Pancreas (tissue), 10 donors: ENCODE measurements around the gene CCDC51. TPM values are rescaled to one million over a fixed set of nuclear protein-coding genes. Genes with fewer than 3 reads are reported as not detected.
A peak's percentile ranks its signal among the peaks of the same experiment; 100 is the strongest.

Source experiments
- ATAC-seq, 4 donors: fragments of 200-7000 bp; cut with Tn5 transposase; one replicate each; pipeline versions ENCODE4 v1.8.0 to v1.9.1; 2020; ENCODE audit warnings: mild to moderate bottlenecking in 4 of 4, moderate library complexity in 4 of 4
- DNase-seq, 6 donors: peaks; one replicate each; pipeline ENCODE4 v3.0.0-alpha.2; 2020
- FAIRE-seq: peaks from 2 replicates; lab custom pipeline; 2012; peaks lifted over from hg19 to GRCh38; lab: Jason Lieb, UNC
- H3K27ac ChIP-seq, 4 donors: fragments of 200-600 bp; sonication (generic); 1 replicate in 3 of 4; 2 replicates in 1 of 4; pipeline versions ENCODE4 v1.5.0 to v1.8.0; 2020
- H3K27me3 ChIP-seq, 4 donors: fragments of 200-600 bp; one replicate each; pipeline ENCODE4 v1.8.0; 2021
- H3K36me3 ChIP-seq, 3 donors: fragments of 200-600 bp; sonication (generic) in 1 of 3; one replicate each; pipeline versions ENCODE4 v1.5.0 to v1.8.0; 2020 to 2021
- H3K4me1 ChIP-seq, 3 donors: fragments of 200-600 bp; one replicate each; pipeline ENCODE4 v1.8.0; 2021
- H3K4me3 ChIP-seq, 4 donors: fragments of 200-600 bp; sonication (generic) in 2 of 4; one replicate each; pipeline versions ENCODE4 v1.5.0 to v1.8.0; 2020 to 2021
- H3K9me3 ChIP-seq, 4 donors: fragments of 200-600 bp; one replicate each; pipeline ENCODE4 v1.8.0; 2021
- CTCF ChIP-seq, 4 donors: fragments of 200-600 bp; sonication (generic) in 3 of 4; IDR thresholded peaks; one replicate each; pipeline versions ENCODE4 v1.5.0 to v1.8.0; 2021; ENCODE audit warnings: antibody characterized with exemption in 4 of 4
- WGBS, 2 donors: extraction: QIAGEN DNeasy Blood & Tissue Kit; methylation state at CpG; one replicate each; pipeline ENCODE4 v1.1.7; 2013; 5-methylcytosine and 5-hydroxymethylcytosine counted together
- intact Hi-C, 3 donors: fragments of 100-400 bp; cut with DNase I; formaldehyde crosslinking; loops; one replicate each; pipeline versions ENCODE4 v1.11.1 to v1.14.2; 2022
- polyA plus RNA-seq, 2 donors: library from polyadenylated mRNA; stranded (reverse); fragments of 200-250 nt; gene quantifications; one replicate each; pipeline ENCODE4 v1.2.3, GENCODE V29; 2013
- total RNA-seq, 6 donors: library from RNA; stranded (reverse); fragmentation: NEBNext Ultra II Directional in 4 of 6; extraction: Animal tissue kit (Norgen Biotek cat#: 25700) in 4 of 6; gene quantifications; one replicate each; pipeline versions ENCODE4 v1.2.1 to v1.2.4, GENCODE V29; 2021 to 2023
- donor health status: healthy with polysubstance abuse.
- donor health status: DM: no; HTN: no; CAD: no; lungs with moderate emphysema.
- donor health status: DM: no; HTN: no; CAD: no.
- donor health status: control.
- donor health status: control.
- donor health status: Bipolar disorder and iron deficiency.
- donor health status: DM: yes; HTN: yes; CAD: no.
- donor health status: DM: no; HTN: no; CAD: no.
- donor health status: DM: no; HTN: no; CAD: no.
- donor health status: DM: yes; HTN: yes; CAD: no.

Gene CCDC51
- total and polyA plus RNA-seq, 8 donors = 1.6 to 5.8 (median 3.3) TPM

- peaks cover 3 to 17% (median 9%) of the 10 kb centered on the region in 3 donors for H3K4me1 ChIP-seq
These were observed 11.8 kb downstream of the CCDC51 start for GRCh38 chr3:48428088-48428571.

GRCh38 chr3:48427630-48427962 lies 12.3 kb downstream of the CCDC51 start:
- Histone ChIP-seq H3K27ac (peak overlapping the region; percentile 90 to 95 (median 93)), H3K9me3 (no peaks in the 10 kb centered on the region), H3K27me3 (no peaks in the 10 kb centered on the region), H3K36me3 (peaks cover 0 to 8% (median 0%) of the 10 kb centered on the region in 3 donors), H3K4me1 (peaks cover 3 to 17% (median 9%) of the 10 kb centered on the region in 3 donors), H3K4me3 (peak overlapping the region in 2 of 4 donors; percentile 86 to 87)
- WGBS, 2 donors = 63 to 67% methylated on average over 9 of the region's 9 CpGs
- TF ChIP-seq CTCF (IDR thresholded peaks at IDR 0.05) = no peak
- ATAC-seq (no peak), FAIRE-seq (no peak), DNase-seq (peak in 3 of 6 donors; percentile 27 to 55 (median 48))
- intact Hi-C loops = no loop called here

More at GRCh38 chr3:48428088-48428571, 11.8 kb downstream of the CCDC51 start:
- Histone ChIP-seq H3K27me3 (no peaks in the 10 kb centered on the region), H3K36me3 (peaks cover 0 to 9% (median 0%) of the 10 kb centered on the region in 3 donors), H3K4me3 (peak overlapping the region; percentile 68 to 87 (median 85)), H3K27ac (peak overlapping the region; percentile 90 to 95 (median 93)), H3K9me3 (no peaks in the 10 kb centered on the region)
- TF ChIP-seq CTCF (IDR thresholded peaks at IDR 0.05) = no peak
- FAIRE-seq (no peak), DNase-seq (peak in 1 of 6 donors; percentile 53), ATAC-seq (no peak)
- intact Hi-C loops = no loop called here
- 9 to 13% methylated on average over 7 of the region's 7 CpGs for WGBS, 2 donors

GRCh38 chr3:48426944-48427629 lies 12.8 kb downstream of the CCDC51 start:
- Histone ChIP-seq H3K36me3 (peaks cover 0 to 5% (median 0%) of the 10 kb centered on the region in 3 donors), H3K27ac (peak overlapping the region; percentile 90 to 95 (median 93)), H3K9me3 (no peaks in the 10 kb centered on the region), H3K4me3 (peak overlapping the region in 2 of 4 donors; percentile 86 to 87), H3K27me3 (no peaks in the 10 kb centered on the region), H3K4me1 (peaks cover 3 to 17% (median 9%) of the 10 kb centered on the region in 3 donors)
- FAIRE-seq (no peak), ATAC-seq (no peak), DNase-seq (peak in 1 of 6 donors; percentile 15)
- intact Hi-C loops = no loop called here
- 48 to 54% methylated on average over 8 of the region's 8 CpGs for WGBS, 2 donors
- TF ChIP-seq CTCF (IDR thresholded peaks at IDR 0.05) = no peak

- H3K27ac ChIP-seq = peak overlapping the region; percentile 46 to 95 (median 90)
- ATAC-seq (no peak), DNase-seq (peak in 2 of 6 donors; percentile 33 to 56), FAIRE-seq (no peak)
- peak overlapping the region in 2 of 4 donors; percentile 14 to 86 for H3K4me3 ChIP-seq
- 39 to 42% methylated on average over 11 of the region's 11 CpGs for WGBS, 2 donors
- intact Hi-C loops = no loop called here
- H3K36me3 ChIP-seq = peaks cover 0 to 5% (median 0%) of the 10 kb centered on the region in 3 donors
- H3K4me1 ChIP-seq = peaks cover 3 to 17% (median 9%) of the 10 kb centered on the region in 3 donors
- H3K9me3 ChIP-seq = no peaks in the 10 kb centered on the region
- no peaks in the 10 kb centered on the region for H3K27me3 ChIP-seq
- TF ChIP-seq CTCF (IDR thresholded peaks at IDR 0.05) = no peak
These were observed 13.5 kb downstream of the CCDC51 start for GRCh38 chr3:48426401-48426909.
